ENCODE results near the gene PLEKHG5.

The PLEKHG5 gene, protein sequence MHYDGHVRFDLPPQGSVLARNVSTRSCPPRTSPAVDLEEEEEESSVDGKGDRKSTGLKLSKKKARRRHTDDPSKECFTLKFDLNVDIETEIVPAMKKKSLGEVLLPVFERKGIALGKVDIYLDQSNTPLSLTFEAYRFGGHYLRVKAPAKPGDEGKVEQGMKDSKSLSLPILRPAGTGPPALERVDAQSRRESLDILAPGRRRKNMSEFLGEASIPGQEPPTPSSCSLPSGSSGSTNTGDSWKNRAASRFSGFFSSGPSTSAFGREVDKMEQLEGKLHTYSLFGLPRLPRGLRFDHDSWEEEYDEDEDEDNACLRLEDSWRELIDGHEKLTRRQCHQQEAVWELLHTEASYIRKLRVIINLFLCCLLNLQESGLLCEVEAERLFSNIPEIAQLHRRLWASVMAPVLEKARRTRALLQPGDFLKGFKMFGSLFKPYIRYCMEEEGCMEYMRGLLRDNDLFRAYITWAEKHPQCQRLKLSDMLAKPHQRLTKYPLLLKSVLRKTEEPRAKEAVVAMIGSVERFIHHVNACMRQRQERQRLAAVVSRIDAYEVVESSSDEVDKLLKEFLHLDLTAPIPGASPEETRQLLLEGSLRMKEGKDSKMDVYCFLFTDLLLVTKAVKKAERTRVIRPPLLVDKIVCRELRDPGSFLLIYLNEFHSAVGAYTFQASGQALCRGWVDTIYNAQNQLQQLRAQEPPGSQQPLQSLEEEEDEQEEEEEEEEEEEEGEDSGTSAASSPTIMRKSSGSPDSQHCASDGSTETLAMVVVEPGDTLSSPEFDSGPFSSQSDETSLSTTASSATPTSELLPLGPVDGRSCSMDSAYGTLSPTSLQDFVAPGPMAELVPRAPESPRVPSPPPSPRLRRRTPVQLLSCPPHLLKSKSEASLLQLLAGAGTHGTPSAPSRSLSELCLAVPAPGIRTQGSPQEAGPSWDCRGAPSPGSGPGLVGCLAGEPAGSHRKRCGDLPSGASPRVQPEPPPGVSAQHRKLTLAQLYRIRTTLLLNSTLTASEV

GRCh38 chr1:6491480-6491962, at the start of gene PLEKHG5:
TSS of gene PLEKHG5 (minus strand) at chr1:6491667. CDS start at chr1:6477571, 14,096 bp downstream.
- POLR2A ChIA-PET = interaction anchor here (0.6 to 0.8 kb wide), 2 partner anchors 26 to 809 kb away, joined by 3 to 4 read pairs; no protein-coding TSS in a partner anchor
- no peak for DNase-seq (ENCODE audit: low read depth, low spot score)
- H3K4me3 ChIP-seq (ENCODE audit: low read depth, low read length) = peak within 1 kb of the TSS; percentile 84
- TF ChIP-seq, protein P1, sequence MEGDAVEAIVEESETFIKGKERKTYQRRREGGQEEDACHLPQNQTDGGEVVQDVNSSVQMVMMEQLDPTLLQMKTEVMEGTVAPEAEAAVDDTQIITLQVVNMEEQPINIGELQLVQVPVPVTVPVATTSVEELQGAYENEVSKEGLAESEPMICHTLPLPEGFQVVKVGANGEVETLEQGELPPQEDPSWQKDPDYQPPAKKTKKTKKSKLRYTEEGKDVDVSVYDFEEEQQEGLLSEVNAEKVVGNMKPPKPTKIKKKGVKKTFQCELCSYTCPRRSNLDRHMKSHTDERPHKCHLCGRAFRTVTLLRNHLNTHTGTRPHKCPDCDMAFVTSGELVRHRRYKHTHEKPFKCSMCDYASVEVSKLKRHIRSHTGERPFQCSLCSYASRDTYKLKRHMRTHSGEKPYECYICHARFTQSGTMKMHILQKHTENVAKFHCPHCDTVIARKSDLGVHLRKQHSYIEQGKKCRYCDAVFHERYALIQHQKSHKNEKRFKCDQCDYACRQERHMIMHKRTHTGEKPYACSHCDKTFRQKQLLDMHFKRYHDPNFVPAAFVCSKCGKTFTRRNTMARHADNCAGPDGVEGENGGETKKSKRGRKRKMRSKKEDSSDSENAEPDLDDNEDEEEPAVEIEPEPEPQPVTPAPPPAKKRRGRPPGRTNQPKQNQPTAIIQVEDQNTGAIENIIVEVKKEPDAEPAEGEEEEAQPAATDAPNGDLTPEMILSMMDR (IDR thresholded peaks at IDR 0.05; ENCODE audit: insufficient read depth, low read length, missing control alignments) = no peak
- CTCF ChIA-PET = interaction anchor here (0.6 to 11.0 kb wide), 13 partner anchors 10 to 163 kb away, joined by 3 to 236 read pairs (median 28); partner anchors contain the start of genes NOL9, TAS1R1, TNFRSF25 and ZBTB48

- CTCF ChIA-PET = interaction anchor here (1.0 to 13.4 kb wide), 7 partner anchors 14 to 109 kb away, joined by 3 to 114 read pairs (median 5); partner anchors contain the start of genes NOL9, PLEKHG5 and TAS1R1
- DNase-seq (ENCODE audit: low read depth, low spot score) = peak; percentile 67
- TF ChIP-seq, protein P1 (IDR thresholded peaks at IDR 0.05; ENCODE audit: insufficient read depth, low read length, missing control alignments) = no peak
- no peak overlapping the region for H3K4me3 ChIP-seq (ENCODE audit: low read depth, low read length)
- POLR2A ChIA-PET = no interaction called here
Measured at GRCh38 chr1:6538956-6539355, 47.5 kb upstream of the PLEKHG5 start.

DNA sequence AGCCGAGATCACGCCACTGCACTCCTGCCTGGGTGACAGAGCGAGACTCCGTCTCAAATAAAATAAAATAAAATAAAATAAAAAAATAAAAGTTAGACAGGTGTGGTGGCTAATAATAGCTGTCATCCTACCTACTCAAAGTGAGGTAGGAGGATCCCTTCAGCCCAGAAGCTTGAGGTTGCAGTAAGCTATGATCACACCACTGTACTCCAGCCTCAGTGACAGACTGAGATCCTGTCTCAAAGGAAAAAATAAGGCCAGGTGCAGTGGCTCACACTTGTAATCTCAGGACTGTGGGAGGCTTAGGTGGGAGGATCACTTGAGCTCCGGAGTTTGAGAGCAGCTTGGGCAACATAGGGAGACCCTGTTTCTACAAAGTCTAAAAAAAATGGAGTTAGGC, 44.8 kb upstream of the PLEKHG5 start:
- TF ChIP-seq, protein P1 (IDR thresholded peaks at IDR 0.05; ENCODE audit: insufficient read depth, low read length, missing control alignments) = no peak
- no peak for DNase-seq (ENCODE audit: low read depth, low spot score)
- CTCF ChIA-PET = interaction anchor here (1.2 to 13.4 kb wide), 5 partner anchors 12 to 110 kb away, joined by 3 to 114 read pairs (median 28); partner anchors contain the start of genes NOL9, PLEKHG5 and TAS1R1
- no peak overlapping the region for H3K4me3 ChIP-seq (ENCODE audit: low read depth, low read length)
- POLR2A ChIA-PET = interaction anchor here (0.6 kb wide), 1 partner anchor 43 kb away, joined by 4 read pairs; no protein-coding TSS in a partner anchor

GRCh38 chr1:6535214-6535613, 43.7 kb upstream of the PLEKHG5 start:
- H3K4me3 ChIP-seq (ENCODE audit: low read depth, low read length) = no peak overlapping the region
- CTCF ChIA-PET = interaction anchor here (0.8 to 13.4 kb wide), 6 partner anchors 11 to 97 kb away, joined by 3 to 114 read pairs (median 3); partner anchors contain the start of genes NOL9 and TAS1R1
- TF ChIP-seq, protein P1 (IDR thresholded peaks at IDR 0.05; ENCODE audit: insufficient read depth, low read length, missing control alignments) = no peak
- no peak for DNase-seq (ENCODE audit: low read depth, low spot score)
- POLR2A ChIA-PET = no interaction called here

DNA sequence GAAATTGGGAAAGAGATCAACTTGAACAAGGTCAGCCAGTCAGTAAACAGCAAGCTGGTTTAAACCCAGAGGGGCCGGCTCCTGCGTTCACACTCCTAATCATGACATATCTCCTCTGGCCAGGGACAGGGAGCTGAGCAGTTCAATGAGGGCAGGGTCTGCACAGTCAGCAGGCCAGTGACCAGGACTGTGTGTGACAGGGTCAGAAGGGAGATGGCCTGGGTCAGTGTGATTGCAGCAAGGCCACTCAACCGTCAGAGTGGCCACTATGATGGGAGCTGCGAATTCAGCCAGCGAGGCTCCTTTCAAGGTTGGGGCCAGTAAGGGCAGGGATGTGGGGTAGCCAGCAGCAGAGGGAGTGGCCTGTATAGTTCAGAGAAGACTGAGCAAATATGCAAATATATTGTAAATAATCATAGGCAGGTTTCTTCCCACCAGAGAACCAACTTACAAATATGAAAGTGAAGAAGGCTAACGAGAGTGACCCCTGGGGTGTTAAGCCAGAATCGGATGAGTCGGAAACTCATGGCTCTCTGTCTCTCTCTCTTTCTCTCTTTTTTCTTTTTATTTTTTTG, 42.9 kb upstream of the PLEKHG5 start:
- TF ChIP-seq, protein P1 (IDR thresholded peaks at IDR 0.05; ENCODE audit: insufficient read depth, low read length, missing control alignments) = no peak
- H3K4me3 ChIP-seq (ENCODE audit: low read depth, low read length) = no peak overlapping the region
- DNase-seq (ENCODE audit: low read depth, low spot score) = no peak
- ChIA-PET POLR2A (no interaction called here), CTCF (interaction anchor here (1.1 to 13.4 kb wide), 6 partner anchors 10 to 48 kb away, joined by 3 to 114 read pairs (median 3); partner anchors contain the start of genes NOL9 and TAS1R1)
